NOMO-1 treated with DMSO at 0.1 percent for 48 hours (cell line): Measurements from ENCODE around the gene TNFRSF17.
"Not testable (repeated sequence)": the region's sequence is repeated elsewhere in the genome, so short reads cannot be mapped to it uniquely, and the experiment has no call there.

ENCODE experiments used
- DNase-seq: peaks from one replicate; lab custom pipeline; 2025; ENCODE audit not compliant: unreplicated experiment; lab: John Stamatoyannopoulos, UW

TNFRSF17 gene

DNA sequence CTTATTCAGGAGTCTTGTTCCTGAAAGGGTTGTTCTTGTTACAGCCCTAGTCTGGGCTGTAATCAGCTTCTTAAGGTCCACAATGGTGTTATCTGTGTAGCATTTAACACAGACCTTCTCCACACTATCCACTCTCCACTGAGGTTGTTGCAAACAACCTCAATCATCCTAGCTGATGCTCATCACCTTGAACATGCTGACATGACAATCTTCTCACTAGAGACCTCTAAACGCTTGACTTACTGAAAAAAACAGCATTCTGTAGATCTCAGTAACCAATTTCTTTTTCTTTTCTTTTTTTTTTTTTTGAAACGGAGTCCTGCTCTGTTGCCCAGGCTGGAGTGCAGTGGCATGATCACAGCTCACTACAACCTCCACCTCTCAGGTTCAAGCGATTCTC is 3.6 kb downstream of the TNFRSF17 start:
- DNase-seq: no peak

DNA sequence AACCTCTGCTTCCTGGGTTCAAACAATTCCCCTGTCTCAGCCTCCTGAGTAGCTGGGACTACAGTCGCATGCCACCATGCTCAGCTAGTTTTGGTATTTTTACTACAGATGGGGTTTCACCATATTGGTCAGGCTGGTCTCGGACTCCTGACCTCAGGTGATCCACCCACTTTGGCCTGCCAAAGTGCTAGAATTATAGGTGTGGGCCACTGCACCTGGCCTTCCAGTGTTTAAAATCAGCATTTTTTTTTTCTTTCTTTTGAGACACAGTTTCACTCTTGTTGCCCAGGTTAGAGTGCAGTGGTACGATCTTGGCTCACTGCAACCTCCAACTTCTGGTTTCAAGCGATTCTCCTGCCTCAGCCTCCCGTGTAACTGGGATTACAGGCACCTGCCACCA is 5.3 kb downstream of the TNFRSF17 start:
- DNase-seq: not testable (repeated sequence)

DNA sequence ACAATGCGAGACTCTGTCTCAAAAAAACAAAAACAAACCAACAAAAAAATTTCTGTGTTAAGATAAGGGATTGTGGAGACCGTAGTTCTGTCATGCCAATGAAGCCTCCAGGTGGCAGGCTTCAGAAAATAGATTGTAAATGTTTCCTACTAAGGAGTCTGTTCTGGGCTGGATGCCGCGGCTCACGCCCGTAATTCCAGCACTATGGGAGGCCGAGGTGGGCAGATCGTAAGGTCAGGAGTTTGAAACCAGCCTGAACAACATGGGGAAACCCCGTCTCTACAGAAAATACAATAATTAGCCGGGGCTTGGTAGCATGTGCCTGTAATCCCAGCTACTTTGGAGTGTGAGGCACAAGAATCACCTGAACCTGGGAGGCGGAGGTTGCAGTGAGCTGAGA is 7.1 kb downstream of the TNFRSF17 start:
- DNase-seq: no peak

DNA sequence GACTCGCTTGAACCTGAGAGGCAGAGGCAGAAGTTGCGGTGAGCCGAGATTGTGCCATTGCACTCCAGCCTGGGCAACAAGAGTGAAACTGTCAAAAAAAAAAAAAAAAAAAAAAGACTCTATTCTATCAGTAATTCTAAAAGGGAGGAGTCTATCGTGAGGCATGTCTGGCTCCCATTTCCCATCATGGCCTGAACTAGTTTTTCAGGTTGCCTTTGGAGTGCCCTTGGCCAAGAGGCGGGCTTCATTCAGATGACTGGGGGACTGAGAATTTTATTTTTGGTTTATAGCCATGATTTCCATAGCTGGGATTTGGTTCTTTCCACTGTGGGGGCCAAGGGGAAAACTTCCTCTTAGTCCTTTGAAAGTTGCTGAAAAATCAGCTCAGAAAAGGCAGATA is 8.1 kb downstream of the TNFRSF17 start:
- no peak for DNase-seq

- DNase-seq: no peak
These were observed 11.9 kb downstream of the TNFRSF17 start for GRCh38 chr16:11976850-11977375.

DNA sequence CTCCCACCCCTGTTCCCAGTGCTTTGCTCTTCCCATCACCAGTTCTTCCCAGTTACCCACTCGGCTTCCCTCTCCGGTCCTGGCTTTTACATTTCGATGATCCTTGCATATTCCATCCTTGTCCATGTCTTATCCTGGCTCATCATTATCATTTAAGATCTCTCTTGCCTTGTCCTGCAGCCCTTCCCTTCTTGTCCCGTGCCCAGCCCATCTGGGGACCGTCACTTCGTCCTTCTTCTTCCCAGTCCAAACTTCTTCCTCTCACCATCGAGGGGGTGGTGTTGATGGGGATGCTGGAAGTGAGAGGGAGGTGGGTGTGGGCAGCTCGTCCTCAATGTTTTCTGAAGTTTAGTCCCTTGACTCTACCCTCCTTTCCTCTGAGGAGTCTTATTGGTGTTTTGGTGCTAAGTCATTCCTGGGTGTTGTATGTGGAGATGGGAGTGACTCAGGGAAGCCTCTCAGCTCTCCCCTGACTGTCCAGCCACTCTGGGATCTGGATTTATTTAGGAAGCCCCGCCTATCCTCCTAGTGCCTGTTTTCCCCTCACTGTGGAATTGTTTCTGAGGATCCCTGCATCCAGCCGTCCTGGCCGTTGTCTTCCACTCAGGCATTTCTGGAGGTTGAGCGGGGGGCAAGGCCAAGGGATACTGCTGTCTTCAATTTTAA is 12.5 kb downstream of the TNFRSF17 start:
- no peak for DNase-seq

- DNase-seq: no peak
These were observed 13.1 kb downstream of the TNFRSF17 start for GRCh38 chr16:11978080-11978479.

DNA sequence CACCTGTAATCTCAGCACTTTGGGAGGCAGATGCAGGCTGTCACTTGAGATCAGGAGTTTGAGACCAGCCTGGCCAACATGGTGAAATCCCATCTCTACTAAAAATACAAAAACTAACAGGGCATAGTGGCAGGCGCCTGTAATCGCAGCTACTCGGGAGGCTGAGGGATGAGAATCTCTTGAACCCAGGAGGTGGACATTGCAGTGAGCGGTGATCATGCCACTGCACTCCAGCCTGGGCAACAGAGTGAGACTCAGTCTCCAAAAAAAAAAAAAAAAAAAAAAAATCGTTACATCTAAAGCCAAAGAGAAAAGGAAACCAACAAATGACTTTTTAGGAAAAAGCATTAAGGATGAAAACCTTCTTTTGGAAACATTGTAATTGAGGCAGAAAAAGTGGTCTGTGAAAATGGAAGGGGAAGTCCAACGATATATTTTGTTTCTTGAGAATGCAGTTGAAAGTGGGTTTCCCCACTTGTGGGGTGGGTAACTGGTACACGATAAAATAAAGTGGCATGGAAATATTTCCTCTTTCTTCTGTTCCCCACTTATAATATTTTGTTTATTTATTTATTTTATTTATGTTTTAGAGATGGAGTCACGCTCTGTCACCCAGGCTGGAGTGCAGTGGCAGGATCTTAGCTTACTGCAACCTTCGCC is 14.1 kb downstream of the TNFRSF17 start:
- no peak for DNase-seq

DNA sequence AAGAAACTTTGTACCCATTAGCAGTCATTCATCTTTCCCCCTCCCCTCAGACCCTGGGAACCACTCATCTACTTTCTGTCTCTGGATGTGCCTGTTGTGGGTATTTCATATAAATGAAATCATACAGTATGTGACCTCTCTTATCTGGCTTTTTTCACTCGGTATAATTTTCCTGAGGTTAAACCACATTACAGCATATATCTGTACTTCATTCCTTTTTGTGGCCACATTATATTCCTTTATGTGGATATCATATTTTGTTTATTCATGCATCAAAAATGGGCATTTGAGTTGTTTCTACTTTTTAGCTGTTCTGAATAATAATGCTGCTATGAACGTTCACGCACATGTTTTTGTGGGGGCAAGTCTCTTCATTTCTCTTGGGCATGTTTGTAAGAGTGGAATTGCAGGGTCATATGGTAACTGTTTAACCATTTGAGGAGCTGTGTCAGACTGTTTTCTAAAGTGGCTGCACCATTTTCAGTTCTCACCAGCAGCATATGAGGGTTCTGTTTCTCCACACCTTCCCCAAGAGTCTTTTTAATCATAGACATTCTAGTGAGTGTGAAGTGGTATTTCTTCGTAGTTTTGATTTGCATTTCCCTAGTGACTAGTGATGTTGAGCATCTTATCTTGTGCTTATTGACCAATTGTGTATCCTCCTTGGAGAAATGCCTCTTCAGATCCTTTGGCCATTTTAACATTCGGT is 15.3 kb downstream of the TNFRSF17 start:
- DNase-seq: no peak

DNA sequence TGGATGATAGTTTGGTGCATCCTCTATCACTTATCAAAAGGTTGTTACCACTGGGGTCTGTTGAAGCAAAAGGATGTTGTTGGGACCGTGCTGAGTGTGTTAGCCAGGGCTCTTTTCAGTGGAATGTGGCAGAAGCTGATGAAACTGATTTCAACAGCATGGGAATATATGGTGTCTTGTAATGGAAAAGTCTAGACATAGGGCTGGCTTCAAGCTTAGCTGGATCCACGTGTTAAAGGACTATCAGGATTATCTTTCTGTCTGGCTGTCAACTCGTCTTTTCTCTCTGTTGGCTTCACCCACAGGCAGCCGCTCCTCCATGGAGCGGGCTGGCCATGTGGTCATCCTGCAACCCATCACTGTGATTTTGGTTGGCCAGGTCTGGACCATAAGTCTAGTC is 20.2 kb downstream of the TNFRSF17 start:
- no peak for DNase-seq

DNA sequence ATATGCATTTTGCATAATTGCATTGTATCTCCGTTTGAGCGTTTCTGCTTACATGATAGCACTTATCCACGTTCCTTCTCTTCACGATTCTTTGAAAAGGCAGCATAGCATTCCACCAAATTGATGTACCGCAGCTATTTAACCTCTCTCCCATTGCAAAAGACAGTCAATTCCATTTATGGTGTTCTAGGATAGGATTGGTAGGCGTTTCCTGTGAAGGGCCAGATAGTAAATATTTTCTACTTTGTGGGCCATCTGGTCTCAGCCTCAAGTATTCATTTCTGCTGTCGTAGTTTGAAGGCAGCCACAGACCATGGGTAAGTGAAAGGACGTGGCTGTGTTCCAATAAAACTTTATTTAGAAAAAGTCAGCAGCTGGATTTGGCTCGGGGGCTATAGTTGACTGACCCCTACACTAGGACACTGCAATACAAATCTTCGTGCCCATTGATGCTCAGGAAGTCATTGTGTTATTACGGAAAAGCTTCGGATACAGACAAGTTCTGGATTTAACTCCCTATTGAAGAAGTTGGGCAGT is 21.6 kb downstream of the TNFRSF17 start:
- DNase-seq: no peak

DNA sequence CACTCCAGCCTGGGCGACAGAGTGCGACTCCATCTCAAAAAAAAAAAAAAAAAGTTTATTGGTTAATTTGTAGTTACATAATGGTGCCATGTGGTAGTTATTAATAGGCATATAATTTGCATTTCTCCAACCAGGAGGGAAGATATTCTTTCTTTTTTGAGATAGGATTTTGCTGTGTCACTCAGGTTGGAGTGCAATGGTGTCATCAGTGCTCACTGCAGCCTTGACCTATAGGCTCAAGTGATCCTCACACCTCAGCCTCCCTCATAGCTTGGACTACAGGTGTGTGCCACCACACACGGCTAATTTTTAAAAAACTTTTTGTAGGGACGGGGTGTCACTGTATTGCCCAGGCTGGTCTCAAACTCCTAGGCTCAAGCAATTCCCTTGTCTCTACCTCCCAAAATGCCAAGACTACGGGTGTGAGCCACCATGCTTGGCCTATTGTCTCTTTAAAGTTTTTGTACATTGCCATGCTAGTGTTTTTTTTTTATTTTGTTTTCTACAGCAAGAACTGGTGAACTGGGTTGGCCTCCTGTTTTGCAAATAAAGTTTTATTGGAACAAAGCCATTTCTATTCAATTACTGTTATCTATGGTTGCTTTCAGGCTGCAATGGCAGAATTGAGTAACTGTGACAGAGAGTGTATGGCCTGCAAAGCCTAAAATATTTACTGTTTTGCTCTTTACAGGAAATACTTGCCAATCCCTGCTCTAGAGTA is 23.4 kb downstream of the TNFRSF17 start:
- no peak for DNase-seq

GRCh38 chr16:11990702-11991390 is 25.8 kb downstream of the TNFRSF17 start:
- DNase-seq: no peak

DNA sequence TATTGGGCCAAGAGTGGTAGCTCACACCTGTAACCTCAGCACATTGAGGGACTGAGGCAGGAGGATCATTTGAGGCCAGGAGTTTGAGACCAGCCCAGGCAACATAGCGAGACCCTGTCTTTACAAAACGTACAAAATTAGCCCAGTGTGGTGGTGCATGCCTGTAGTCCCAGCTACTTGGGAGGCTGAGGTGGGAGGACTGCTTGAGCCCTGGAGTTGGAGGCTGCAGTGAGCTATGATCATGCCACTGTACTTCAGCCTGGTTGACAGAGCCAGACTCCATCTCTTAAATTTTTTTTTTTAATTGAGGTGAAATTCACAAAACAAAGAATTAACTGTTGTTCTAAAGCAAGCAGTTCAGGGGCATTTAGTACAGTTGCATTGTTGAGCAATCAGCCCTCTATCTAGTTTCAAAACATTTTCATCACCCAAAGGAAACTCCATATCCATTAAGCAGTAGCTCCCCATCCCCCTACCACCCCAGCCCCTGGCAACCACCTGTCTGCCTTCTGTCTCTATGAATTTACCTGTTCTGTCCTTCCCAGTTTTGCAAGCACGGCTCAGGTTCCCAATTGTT is 27.1 kb downstream of the TNFRSF17 start:
- peak; percentile 35 for DNase-seq

DNA sequence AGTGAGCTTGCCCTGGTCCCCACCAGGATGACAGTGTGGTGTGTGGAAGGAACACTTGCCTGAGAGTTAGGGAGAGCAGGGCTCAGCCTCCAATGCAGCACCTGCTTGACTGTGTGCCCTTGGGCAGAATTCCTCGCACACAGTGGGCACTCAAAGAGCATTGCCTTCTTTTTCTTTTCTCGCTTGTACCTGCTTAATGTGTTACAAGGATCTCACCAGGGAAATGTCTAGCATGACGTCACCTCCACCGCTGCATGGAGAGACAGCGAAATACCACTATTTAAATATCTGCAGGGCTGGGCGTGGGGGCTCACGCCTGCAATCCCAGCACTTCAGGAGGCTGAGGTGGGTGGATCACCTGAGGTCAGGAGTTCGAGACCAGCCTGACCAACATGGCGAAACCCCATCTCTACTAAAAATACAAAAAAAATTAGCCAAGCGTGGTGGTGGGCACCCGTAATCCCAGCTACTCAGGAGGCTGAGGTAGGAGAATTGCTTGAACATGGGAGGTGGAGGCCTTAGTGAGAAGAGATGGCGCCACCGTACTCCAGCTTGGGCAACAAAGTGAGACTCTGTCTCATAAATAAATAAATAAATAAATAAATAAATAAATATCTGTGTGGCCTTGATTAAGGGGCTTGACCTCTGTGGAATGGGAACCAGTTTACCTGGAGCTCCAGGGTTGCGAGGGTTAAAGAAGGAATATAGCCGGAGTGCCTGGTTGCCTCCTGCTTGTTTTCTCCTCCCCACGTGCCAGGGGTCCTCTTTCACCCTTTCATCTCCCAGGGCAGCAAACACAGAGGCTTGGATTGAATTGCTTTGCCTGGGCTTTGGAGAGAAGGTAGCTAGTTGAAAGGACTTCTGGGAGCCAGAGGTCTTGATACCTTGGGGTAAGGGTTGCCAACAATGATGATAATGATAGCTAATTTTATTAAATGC is 27.8 kb downstream of the TNFRSF17 start:
- DNase-seq: no peak

- DNase-seq: peak; percentile 49
These were observed 29.4 kb downstream of the TNFRSF17 start for GRCh38 chr16:11994143-11995119.

DNA sequence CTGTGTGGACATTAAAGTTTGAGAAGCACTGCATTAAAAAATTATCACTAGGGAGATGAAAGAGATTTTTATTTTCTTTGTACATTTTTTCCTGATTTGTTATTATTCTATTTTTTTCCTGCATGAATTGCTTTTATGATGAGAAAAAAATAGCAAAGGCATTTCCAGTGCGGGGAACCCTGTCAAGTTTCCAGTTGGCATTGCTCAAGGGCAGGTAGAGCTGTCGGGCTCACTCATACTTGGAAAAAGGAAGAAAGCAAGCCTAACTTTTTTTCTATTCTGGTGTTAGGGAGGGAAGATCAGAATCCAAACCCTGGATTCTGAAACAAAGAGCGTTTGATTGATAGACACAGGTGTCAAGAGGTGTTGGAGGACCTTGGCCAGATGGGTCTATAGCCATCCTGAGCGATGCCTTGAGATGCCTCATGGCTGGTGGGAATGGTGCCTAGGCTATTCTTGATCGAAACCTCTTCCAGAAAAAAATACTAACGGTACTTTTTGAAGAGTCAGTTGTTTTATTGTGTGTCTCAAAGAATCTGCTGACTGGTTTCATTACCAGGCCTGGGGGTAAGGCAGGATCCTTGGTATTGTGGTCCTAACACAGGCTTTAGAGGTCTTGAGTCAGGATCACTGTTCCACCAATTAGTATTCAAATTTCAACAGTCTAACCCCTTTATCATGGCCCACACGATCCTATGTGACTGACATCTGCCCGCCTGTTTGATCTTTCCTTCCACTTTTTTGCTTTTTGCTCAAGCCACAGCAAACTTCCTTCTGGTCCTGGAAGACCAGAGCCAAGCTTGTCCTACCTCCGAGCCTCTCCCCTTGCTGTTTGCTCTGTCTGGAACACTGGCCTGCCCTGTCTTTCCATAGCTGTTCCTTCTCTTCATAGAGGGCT is 31.7 kb downstream of the TNFRSF17 start:
- DNase-seq: no peak
